ENCODE results near the gene EPHA6.
"Not testable (repeated sequence)": the region's sequence is repeated elsewhere in the genome, so short reads cannot be mapped to it uniquely, and the experiment has no call there.

The EPHA6 gene

GRCh38 chr3:97480696-97481289 lies 666.4 kb downstream of the EPHA6 start:
- DNase-seq, result not testable (repeated sequence)

DNA sequence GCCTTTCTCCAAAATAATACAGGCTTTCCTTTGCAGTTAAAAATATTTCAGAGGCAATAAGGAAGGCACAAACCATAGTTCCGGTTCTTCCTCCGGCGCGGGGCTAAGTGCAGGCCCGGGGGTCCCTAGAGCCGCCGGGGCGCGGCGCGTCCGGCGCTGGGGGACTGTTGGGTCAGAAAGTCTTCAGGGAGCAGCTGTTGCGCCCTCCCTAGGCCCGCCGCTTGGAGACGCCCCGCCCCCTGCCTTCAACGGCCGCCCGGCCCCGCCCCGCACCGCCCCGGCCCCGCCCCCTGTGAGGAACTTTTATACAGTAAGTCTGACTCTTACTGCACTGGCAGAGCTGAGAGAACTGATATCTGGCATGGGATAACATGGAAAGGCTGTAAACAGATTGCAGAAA lies 667.0 kb downstream of the EPHA6 start:
- no peak for DNase-seq

GRCh38 chr3:97485206-97485605 lies 670.8 kb downstream of the EPHA6 start:
- DNase-seq, result no peak

GRCh38 chr3:97487587-97487986 lies 673.2 kb downstream of the EPHA6 start:
- DNase-seq, result no peak

- no peak for DNase-seq
Measured at GRCh38 chr3:97488741-97489140, 674.3 kb downstream of the EPHA6 start.

DNA sequence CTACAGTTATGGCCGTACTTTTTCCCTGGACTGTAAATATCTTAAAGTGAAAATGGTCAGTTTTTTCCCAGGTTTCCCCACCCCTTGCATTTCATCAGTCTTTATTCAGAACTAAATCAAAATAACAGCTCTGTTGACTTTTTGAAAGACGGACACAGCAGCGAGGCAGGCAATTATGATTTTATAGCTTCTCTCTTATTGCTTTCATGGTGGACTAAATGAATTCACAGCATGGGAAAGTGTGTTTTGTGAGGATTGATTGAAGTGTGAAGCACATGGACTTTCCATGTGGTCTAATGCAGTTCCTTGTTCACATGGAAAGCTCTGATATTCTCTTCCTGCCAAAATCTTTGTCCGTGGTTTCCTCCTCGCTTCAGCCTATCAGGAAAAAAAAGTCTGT lies 681.5 kb downstream of the EPHA6 start:
- no peak for DNase-seq

GRCh38 chr3:97497138-97497537 lies 682.7 kb downstream of the EPHA6 start:
- DNase-seq, result no peak

- DNase-seq, result no peak
Measured at GRCh38 chr3:97504463-97504862, 690.1 kb downstream of the EPHA6 start.

DNA sequence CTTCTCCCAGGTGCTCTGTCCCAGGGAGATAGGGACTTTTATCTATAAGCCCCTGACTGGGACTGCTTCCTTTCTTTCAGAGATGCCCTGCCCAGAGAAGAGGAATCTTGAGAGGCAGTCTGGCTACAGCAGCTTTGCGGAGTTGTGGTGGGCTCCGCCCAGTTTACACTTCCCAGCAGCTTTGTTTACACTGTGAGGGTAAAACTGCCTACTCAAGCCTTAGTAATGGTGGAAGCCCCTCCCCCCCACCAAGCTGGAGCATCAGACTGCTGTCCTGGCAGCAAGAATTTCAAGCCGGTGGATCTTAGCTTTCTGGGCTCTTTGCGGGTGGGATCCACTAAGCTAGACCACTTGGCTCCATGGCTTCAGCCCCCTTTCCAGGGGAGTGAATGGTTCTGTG lies 696.4 kb downstream of the EPHA6 start:
- DNase-seq, result no peak

- no peak for DNase-seq
Measured at GRCh38 chr3:97515076-97515475, 700.7 kb downstream of the EPHA6 start.

GRCh38 chr3:97530691-97531090 lies 716.3 kb downstream of the EPHA6 start:
- no peak for DNase-seq

DNA sequence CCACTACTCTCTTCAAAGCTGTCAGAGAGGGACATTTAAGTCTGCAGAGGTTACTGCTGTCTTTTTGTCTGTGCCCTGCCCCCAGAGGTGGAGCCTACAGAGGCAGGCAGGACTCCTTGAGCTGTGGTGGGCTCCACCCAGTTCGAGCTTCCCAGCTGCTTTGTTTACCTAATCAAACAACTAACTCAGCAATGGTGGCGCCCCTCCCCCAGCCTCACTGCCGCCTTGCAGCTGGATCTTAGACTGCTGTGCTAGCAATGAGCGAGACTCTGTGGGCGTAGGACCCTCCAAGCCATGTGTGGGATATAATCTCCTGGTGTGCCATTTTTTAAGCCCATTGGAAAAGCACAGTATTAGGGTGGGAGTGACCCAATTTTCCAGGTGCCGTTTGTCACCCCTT lies 733.2 kb downstream of the EPHA6 start:
- DNase-seq, result not testable (repeated sequence)

- DNase-seq, result no peak
Measured at GRCh38 chr3:97550408-97550807, 736.0 kb downstream of the EPHA6 start.

GRCh38 chr3:97552186-97552585 lies 737.8 kb downstream of the EPHA6 start:
- no peak for DNase-seq

DNA sequence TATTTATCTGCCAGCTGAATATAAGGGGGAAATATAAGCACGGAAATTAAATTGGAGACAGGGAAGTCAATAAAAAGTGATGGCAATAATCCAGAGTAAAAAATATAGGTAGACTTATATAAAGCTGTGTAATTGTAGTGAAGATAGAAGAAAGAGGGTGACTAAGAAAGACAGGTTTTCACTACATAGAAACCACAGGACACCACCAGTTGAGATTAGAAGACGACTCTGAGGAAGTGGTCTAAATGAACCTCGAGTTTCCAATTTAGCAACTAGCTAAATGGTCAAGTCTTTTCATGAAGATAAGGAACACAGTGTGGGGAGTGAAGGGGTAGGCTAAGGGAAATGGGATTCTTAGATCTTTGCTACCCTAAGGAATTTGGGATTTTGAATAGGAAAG lies 761.3 kb downstream of the EPHA6 start:
- DNase-seq, result no peak

DNA sequence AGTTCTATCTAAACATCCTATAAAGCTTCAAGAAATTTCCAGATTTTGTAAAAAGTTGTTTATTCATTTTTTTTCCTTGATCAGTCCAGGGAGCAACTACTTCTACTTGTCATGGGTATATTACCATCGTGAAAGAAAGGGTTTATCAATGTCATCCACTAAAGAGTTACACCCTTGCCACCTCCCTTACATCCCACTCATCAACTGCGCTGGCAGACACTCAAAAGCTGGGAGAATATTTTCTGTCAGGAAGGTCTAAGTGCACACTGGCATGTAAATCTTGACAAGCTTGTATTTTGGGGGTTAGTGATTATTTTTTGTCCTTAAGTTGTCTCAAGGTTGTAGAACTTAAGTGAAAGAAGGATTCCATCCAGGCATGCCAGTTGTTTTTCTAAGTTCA lies 761.8 kb downstream of the EPHA6 start:
- no peak for DNase-seq

DNA sequence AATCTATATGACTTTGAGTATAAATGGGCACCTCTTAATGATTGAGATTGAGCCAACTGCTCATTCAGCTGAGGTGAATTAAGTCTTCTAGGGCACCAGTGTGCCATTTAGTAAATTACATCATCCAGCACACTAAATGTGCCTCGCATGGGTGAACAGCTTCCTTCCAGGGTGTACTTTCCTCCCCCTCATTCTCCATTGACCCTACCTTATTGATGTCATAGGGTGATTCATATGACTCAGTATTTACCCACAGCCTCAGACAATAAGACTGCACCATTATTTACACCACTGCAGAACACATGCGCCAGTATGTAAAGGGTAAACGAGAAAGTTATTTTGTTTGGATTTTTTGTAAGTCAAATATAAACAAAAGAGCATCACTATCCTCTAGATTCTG lies 765.0 kb downstream of the EPHA6 start:
- DNase-seq, result no peak

GRCh38 chr3:97610626-97611025 lies 796.2 kb downstream of the EPHA6 start:
- DNase-seq, result no peak

DNA sequence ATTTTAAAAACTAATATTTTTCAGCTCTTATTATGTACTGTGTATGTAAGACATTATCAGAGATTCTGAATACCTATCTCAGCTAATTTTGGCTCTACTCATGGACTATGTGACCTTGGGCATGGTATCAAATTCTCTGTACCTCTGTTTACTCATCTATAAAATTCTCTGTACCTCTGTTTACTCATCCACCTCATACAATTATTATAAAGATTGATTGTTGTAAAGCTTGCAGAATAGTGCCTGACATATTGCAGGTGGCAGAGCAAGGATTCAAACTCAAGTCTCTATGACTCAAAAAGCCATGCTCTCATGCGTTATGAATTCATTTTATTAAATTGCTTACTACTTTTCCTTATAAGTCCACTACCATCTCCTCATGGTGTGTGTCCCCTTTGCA lies 798.2 kb downstream of the EPHA6 start:
- DNase-seq, result no peak

GRCh38 chr3:97613139-97613538 lies 798.7 kb downstream of the EPHA6 start:
- no peak for DNase-seq

DNA sequence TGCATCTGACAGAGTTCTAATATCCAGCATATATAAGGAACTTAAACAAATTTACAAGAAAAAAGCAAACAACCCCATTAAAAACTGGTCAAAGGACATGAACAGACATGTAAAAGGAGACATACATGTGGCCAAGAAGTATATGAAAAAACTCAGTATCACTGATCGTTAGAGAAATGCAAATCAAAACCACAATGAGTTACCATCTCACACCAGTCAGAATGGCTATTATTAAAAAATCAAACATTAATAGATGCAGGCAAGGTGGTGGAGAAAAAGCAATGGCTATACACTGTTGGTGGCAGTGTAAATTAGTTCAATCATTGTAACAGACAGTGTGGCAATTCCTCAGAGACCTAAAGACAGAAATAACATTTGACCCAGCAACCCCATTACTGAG lies 806.1 kb downstream of the EPHA6 start:
- not testable (repeated sequence) for DNase-seq

DNA sequence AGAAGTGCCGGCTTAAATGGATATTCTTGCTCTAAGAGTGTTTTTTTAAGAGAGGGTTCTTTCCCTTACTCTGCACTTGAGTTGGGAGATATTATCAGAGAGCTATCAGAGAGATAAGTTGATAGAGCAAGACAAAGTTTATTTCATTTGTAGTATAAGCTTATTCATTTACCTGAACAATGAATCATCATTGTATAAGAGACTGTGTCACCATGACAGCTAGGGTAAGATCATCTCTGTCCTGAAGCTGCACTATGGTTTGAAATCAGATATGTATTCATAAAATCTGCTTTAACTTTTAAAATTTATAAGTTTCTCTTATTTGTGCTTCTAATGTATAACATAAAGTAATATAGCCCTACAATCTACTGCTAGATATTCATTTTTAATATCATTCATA lies 822.1 kb downstream of the EPHA6 start:
- no peak for DNase-seq

DNA sequence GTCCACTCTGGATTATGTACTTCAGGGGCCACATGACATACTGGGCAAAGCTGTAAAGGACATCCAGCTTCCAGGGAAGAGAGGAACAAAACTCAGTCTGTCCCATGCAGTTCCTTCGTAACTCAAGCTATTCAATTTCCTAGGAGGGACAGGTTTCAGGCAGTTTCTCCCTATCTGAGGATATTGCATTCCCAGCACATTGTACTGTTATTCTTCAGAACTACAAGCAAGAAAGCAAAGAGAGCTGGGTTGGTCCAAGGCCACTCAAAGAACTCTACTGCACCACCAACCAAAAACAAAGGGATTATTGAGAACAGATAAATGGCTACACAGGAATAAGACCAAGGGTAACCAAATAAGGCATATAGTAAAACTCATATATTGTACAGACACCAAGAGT lies 832.5 kb downstream of the EPHA6 start:
- DNase-seq, result no peak

GRCh38 chr3:97647441-97647982 lies 833.1 kb downstream of the EPHA6 start:
- DNase-seq, result no peak

DNA sequence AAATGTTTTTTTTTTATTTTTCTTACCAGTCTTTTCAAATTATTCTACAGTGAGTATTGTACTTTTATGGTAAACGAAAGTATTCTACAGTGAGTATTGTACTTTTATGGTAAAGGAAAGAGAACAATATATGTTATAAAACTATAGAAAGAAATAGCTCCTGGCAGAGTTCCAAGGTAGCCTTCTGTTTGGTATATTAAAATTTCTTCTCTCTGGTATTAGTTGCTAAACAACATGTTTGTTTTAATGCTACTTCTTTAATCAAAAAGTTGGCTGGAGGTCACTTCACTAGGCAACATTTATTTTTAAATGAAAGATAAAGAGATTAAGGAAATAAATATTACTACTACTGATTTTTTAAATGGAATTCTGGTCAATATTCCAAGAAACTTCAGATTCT lies 841.6 kb downstream of the EPHA6 start:
- DNase-seq, result no peak

All from stimulated activated CD4-positive, alpha-beta T cell treated with anti-CD3 and anti-CD28 coated beads, Interleukin-12 subunit alpha, Interleukin-12 subunit beta, amount 100 ng/mL, for 4 hours (primary cell).